Measurements from ENCODE around the gene PDZK1IP1.
"Not testable (repeated sequence)": the region's sequence is repeated elsewhere in the genome, so short reads cannot be mapped to it uniquely, and the experiment has no call there.

Gene PDZK1IP1

GRCh38 chr1:47223921-47224675 lies 34.3 kb upstream of the PDZK1IP1 start:
- no peak for FAIRE-seq

- no peak for FAIRE-seq
These were observed 33.5 kb upstream of the PDZK1IP1 start for GRCh38 chr1:47223174-47223920.

GRCh38 chr1:47222476-47222875 lies 32.6 kb upstream of the PDZK1IP1 start:
- no peak for FAIRE-seq

GRCh38 chr1:47219590-47220220 lies 29.9 kb upstream of the PDZK1IP1 start:
- no peak for FAIRE-seq

GRCh38 chr1:47219001-47219400 lies 29.2 kb upstream of the PDZK1IP1 start:
- no peak for FAIRE-seq

GRCh38 chr1:47216278-47217059 lies 26.6 kb upstream of the PDZK1IP1 start:
- FAIRE-seq, result no peak

GRCh38 chr1:47215713-47216112 lies 25.9 kb upstream of the PDZK1IP1 start:
- no peak for FAIRE-seq

GRCh38 chr1:47214549-47214948 lies 24.7 kb upstream of the PDZK1IP1 start:
- no peak for FAIRE-seq

GRCh38 chr1:47213230-47213963 lies 23.6 kb upstream of the PDZK1IP1 start:
- FAIRE-seq, result no peak

- FAIRE-seq, result no peak
These were observed 22.9 kb upstream of the PDZK1IP1 start for GRCh38 chr1:47212636-47213229.

GRCh38 chr1:47211796-47212269 lies 22.0 kb upstream of the PDZK1IP1 start:
- FAIRE-seq, result no peak

- no peak for FAIRE-seq
These were observed 20.8 kb upstream of the PDZK1IP1 start for GRCh38 chr1:47210666-47211065.

- FAIRE-seq, result no peak
These were observed 20.0 kb upstream of the PDZK1IP1 start for GRCh38 chr1:47209725-47210325.

GRCh38 chr1:47209091-47209490 lies 19.3 kb upstream of the PDZK1IP1 start:
- FAIRE-seq, result no peak

GRCh38 chr1:47208374-47208850 lies 18.6 kb upstream of the PDZK1IP1 start:
- FAIRE-seq, result no peak

GRCh38 chr1:47207803-47208373 lies 18.1 kb upstream of the PDZK1IP1 start:
- no peak for FAIRE-seq

GRCh38 chr1:47205918-47206317 lies 16.1 kb upstream of the PDZK1IP1 start:
- no peak for FAIRE-seq

GRCh38 chr1:47203504-47203903 lies 13.7 kb upstream of the PDZK1IP1 start:
- FAIRE-seq, result not testable (repeated sequence)

- FAIRE-seq, result no peak
These were observed 11.3 kb upstream of the PDZK1IP1 start for GRCh38 chr1:47201179-47201578.

- FAIRE-seq, result no peak
These were observed 8.4 kb upstream of the PDZK1IP1 start for GRCh38 chr1:47198214-47198613.

- FAIRE-seq, result no peak
These were observed 6.8 kb upstream of the PDZK1IP1 start for GRCh38 chr1:47196622-47197021.
